GM12878 (cell line): ENCODE data around the gene DNAI2.

Source experiments
- ASH2L ChIP-seq: fragments of 300-600, 200-600 bp; sonication (generic); IDR thresholded peaks from 2 replicates; pipeline ENCODE4 v1.6.1; 2017; ENCODE audit warnings: low read depth, mild to moderate bottlenecking, borderline replicate concordance
- BHLHE40 ChIP-seq, 2 experiments: fragments of 450-650 bp in 1 of 2; IDR thresholded peaks; 2 replicates each; pipeline ENCODE4 v1.6.1; 2011 to 2017; ENCODE audit warnings: low read depth in 2 of 2, borderline replicate concordance in 1 of 2, improper control_type of control experiment in 1 of 2, low read length in 1 of 2, mild to moderate bottlenecking in 1 of 2
- CEBPZ ChIP-seq: fragments of 150-350 bp; IDR thresholded peaks from 2 replicates; pipeline ENCODE4 v1.6.1; 2016; ENCODE audit warnings: low read depth, low read length
- MLLT1 ChIP-seq: fragments of 450-650 bp; IDR thresholded peaks from 2 replicates; pipeline ENCODE4 v1.6.1; 2016; ENCODE audit warnings: mild to moderate bottlenecking
- NFYB ChIP-seq: IDR thresholded peaks from 2 replicates; pipeline ENCODE4 v1.6.1; 2011; ENCODE audit warnings: low read depth, mild to moderate bottlenecking, low read length, improper control_type of control experiment, moderate library complexity; ENCODE audit not compliant: insufficient read depth
- SP1 ChIP-seq: IDR thresholded peaks from one replicate; pipeline ENCODE4 v1.6.1; 2011; ENCODE audit warnings: low read depth, low read length
- TCF7 ChIP-seq: IDR thresholded peaks from 2 replicates; pipeline ENCODE4 v1.6.1; 2014; ENCODE audit warnings: antibody characterized with exemption, borderline replicate concordance
- ZBTB40 ChIP-seq: fragments of 450-650 bp; IDR thresholded peaks from 2 replicates; pipeline ENCODE4 v1.6.1; 2016; ENCODE audit warnings: mild to moderate bottlenecking, moderate library complexity, borderline replicate concordance
- TF ChIP-seq, protein P1 (sequence below): IDR thresholded peaks from 2 replicates; pipeline ENCODE4 v1.6.1; 2012; ENCODE audit warnings: mild to moderate bottlenecking, low read depth, low read length

- TF ChIP-seq BHLHE40 (IDR thresholded peaks at IDR 0.05; ENCODE audit: borderline replicate concordance in 1 of 2, low read depth in 2 of 2, low read length in 1 of 2) (no peak), NFYB (no peak), CEBPZ (no peak), SP1 (no peak), ASH2L (no peak), MLLT1 (no peak), TCF7 (no peak), ZBTB40 (no peak)
- TF ChIP-seq, protein P1, sequence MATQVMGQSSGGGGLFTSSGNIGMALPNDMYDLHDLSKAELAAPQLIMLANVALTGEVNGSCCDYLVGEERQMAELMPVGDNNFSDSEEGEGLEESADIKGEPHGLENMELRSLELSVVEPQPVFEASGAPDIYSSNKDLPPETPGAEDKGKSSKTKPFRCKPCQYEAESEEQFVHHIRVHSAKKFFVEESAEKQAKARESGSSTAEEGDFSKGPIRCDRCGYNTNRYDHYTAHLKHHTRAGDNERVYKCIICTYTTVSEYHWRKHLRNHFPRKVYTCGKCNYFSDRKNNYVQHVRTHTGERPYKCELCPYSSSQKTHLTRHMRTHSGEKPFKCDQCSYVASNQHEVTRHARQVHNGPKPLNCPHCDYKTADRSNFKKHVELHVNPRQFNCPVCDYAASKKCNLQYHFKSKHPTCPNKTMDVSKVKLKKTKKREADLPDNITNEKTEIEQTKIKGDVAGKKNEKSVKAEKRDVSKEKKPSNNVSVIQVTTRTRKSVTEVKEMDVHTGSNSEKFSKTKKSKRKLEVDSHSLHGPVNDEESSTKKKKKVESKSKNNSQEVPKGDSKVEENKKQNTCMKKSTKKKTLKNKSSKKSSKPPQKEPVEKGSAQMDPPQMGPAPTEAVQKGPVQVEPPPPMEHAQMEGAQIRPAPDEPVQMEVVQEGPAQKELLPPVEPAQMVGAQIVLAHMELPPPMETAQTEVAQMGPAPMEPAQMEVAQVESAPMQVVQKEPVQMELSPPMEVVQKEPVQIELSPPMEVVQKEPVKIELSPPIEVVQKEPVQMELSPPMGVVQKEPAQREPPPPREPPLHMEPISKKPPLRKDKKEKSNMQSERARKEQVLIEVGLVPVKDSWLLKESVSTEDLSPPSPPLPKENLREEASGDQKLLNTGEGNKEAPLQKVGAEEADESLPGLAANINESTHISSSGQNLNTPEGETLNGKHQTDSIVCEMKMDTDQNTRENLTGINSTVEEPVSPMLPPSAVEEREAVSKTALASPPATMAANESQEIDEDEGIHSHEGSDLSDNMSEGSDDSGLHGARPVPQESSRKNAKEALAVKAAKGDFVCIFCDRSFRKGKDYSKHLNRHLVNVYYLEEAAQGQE = no peak
These were observed 23.6 kb upstream of the DNAI2 start for GRCh38 chr17:74250324-74250995.
